Tibial nerve (tissue), 4 donors: ENCODE measurements around the gene SAXO1.

Experiments
- CTCF ChIP-seq, 5 experiments: fragments of 200-600 bp in 3 of 5; fragments of 450-650 bp in 2 of 5; sonication (generic) in 3 of 5; IDR thresholded peaks; one replicate each; pipeline ENCODE4 v1.5.1; 2016 to 2019; ENCODE audit warnings: antibody characterized with exemption in 5 of 5, mild to moderate bottlenecking in 3 of 5, moderate library complexity in 2 of 5
- EP300 ChIP-seq, 2 donors: sonication (generic); formaldehyde crosslinking; IDR thresholded peaks; one replicate each; pipeline ENCODE4 v1.6.1; 2017; ENCODE audit warnings: antibody characterized with exemption in 2 of 2, mild to moderate bottlenecking in 1 of 2
- POLR2A ChIP-seq, 2 donors: fragments of 450-650 bp; IDR thresholded peaks; one replicate each; pipeline ENCODE4 v1.6.1; 2017; ENCODE audit warnings: antibody characterized with exemption in 2 of 2, mild to moderate bottlenecking in 2 of 2, moderate library complexity in 2 of 2

- no peak for TF ChIP-seq CTCF (IDR thresholded peaks at IDR 0.05)
- TF ChIP-seq EP300 (IDR thresholded peaks at IDR 0.05) = no peak
- no peak for TF ChIP-seq POLR2A (IDR thresholded peaks at IDR 0.05)
Measured at GRCh38 chr9:18982262-18982620, 50.8 kb downstream of the SAXO1 start.
